AG09309 (cell line): ENCODE results near the gene PNMA1.

ENCODE experiments used
- DNase-seq: peaks from one replicate; pipeline ENCODE4 v3.0.0-alpha.2; 2010; ENCODE audit warnings: low read depth
- H3K4me3 ChIP-seq: 2 replicates; pipeline ENCODE4 v1.5.1; 2011; ENCODE audit warnings: mild to moderate bottlenecking, low read depth, low read length, moderate library complexity; ENCODE audit not compliant: control insufficient read depth
- CTCF ChIP-seq: IDR thresholded peaks from 2 replicates; pipeline ENCODE4 v1.5.1; 2011; ENCODE audit warnings: mild to moderate bottlenecking, low read depth, low read length, inconsistent platforms; ENCODE audit not compliant: insufficient read depth, control insufficient read depth; ENCODE audit errors: missing control alignments

Gene PNMA1

GRCh38 chr14:73744874-73745529, 30.8 kb upstream of the PNMA1 start:
- H3K4me3 ChIP-seq: no peak overlapping the region
- no peak for TF ChIP-seq CTCF
- no peak for DNase-seq

- no peak for DNase-seq
- TF ChIP-seq CTCF: no peak
- no peak overlapping the region for H3K4me3 ChIP-seq
Measured at GRCh38 chr14:73744175-73744867, 30.1 kb upstream of the PNMA1 start.

- no peak for DNase-seq
- no peak overlapping the region for H3K4me3 ChIP-seq
- no peak for TF ChIP-seq CTCF
Measured at GRCh38 chr14:73743431-73743931, 29.3 kb upstream of the PNMA1 start.

DNA sequence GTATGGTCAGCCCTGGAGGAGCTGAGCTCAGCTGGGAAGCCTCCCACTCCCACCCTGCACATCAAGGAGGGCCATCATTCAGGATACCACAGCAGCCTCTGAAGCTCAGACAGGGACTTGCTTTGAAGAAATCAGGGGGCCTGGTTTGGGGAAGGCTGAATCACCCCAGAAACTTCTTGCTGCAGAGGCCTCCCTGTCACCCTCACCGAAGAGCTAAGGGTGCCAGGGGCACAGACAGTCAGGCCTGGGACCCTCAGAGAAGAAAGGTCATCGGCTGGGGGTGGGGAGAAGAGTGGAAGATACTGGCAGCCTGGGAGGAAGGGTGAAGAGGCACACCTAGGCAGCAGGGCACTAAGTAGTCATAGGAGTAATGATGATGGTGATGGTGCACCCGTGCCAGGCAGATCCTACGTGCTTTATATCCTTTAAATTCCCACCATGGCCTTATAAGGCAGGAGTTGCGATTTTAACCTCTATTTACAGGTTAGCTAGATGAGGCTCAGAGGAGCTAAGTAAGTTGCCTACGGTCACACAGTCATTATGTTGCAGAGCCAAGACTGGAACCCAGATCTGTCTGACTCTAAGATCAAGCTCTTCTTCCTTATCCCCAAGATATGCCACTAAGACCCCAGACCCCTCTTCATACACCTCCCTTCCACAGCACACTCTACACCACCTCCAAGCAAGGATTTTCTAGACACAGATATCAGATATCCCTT, 28.5 kb upstream of the PNMA1 start:
- TF ChIP-seq CTCF: no peak
- no peak overlapping the region for H3K4me3 ChIP-seq
- DNase-seq: no peak

- no peak overlapping the region for H3K4me3 ChIP-seq
- TF ChIP-seq CTCF: no peak
- DNase-seq: no peak
Measured at GRCh38 chr14:73741876-73742519, 27.8 kb upstream of the PNMA1 start.

GRCh38 chr14:73741386-73741875, 27.2 kb upstream of the PNMA1 start:
- no peak for TF ChIP-seq CTCF
- no peak overlapping the region for H3K4me3 ChIP-seq
- DNase-seq: no peak
